Mesendoderm (in vitro differentiated cells): ENCODE results near the gene TNFSF9.

ENCODE experiments used
- DNase-seq: peaks from one replicate; pipeline ENCODE4 v3.0.0; 2013
- H2AK5ac ChIP-seq: 2 replicates; pipeline ENCODE4 v1.6.1; 2013; ENCODE audit warnings: low read length, inconsistent platforms
- H2BK120ac ChIP-seq: 2 replicates; pipeline ENCODE4 v1.6.1; 2013; ENCODE audit warnings: low read depth, mild to moderate bottlenecking, low read length, moderate library complexity, mixed read lengths
- H2BK15ac ChIP-seq: replicated peaks from 2 replicates; pipeline ENCODE4 v1.6.1; 2013; ENCODE audit warnings: low read depth, mild to moderate bottlenecking, moderate library complexity
- H2BK5ac ChIP-seq: 2 replicates; pipeline ENCODE4 v1.6.1; 2013; ENCODE audit warnings: low read length, inconsistent platforms
- H3K18ac ChIP-seq: 2 replicates; pipeline ENCODE4 v1.6.1; 2013; ENCODE audit warnings: mild to moderate bottlenecking, low read length, mixed read lengths
- H3K23ac ChIP-seq: one replicate; pipeline ENCODE4 v1.6.1; 2013; ENCODE audit warnings: low read length
- H3K27ac ChIP-seq: 2 replicates; pipeline ENCODE4 v1.5.1; 2013; ENCODE audit warnings: low read depth, mild to moderate bottlenecking, inconsistent platforms, low read length, moderate library complexity
- H3K27me3 ChIP-seq: 2 replicates; pipeline ENCODE4 v1.6.1; 2013; ENCODE audit warnings: low read length, control low read depth, mild to moderate bottlenecking, inconsistent platforms; ENCODE audit not compliant: insufficient read depth, poor library complexity
- H3K36me3 ChIP-seq: 2 replicates; pipeline ENCODE4 v1.6.1; 2013; ENCODE audit warnings: low read length, inconsistent platforms; ENCODE audit not compliant: control insufficient read depth, insufficient read depth
- H3K4ac ChIP-seq: one replicate; pipeline ENCODE4 v1.6.1; 2013; ENCODE audit warnings: low read depth, mild to moderate bottlenecking, low read length, moderate library complexity
- H3K4me1 ChIP-seq: 2 replicates; pipeline ENCODE4 v1.6.1; 2013; ENCODE audit warnings: low read depth, low read length, inconsistent platforms; ENCODE audit not compliant: control insufficient read depth
- H3K4me2 ChIP-seq: 2 replicates; pipeline ENCODE4 v1.6.1; 2013; ENCODE audit warnings: low read length
- H3K4me3 ChIP-seq: 2 replicates; pipeline ENCODE4 v1.5.1; 2013; ENCODE audit warnings: mild to moderate bottlenecking, low read length
- H3K56ac ChIP-seq: one replicate; pipeline ENCODE4 v1.6.1; 2013; ENCODE audit warnings: low read length
- H3K79me1 ChIP-seq: 2 replicates; pipeline ENCODE4 v1.6.1; 2013; ENCODE audit warnings: low read length, inconsistent platforms
- H3K79me2 ChIP-seq: 2 replicates; pipeline ENCODE4 v1.6.1; 2013; ENCODE audit warnings: mild to moderate bottlenecking, low read length; ENCODE audit not compliant: control insufficient read depth, insufficient read depth
- H3K9ac ChIP-seq: 2 replicates; pipeline ENCODE4 v1.6.1; 2013; ENCODE audit warnings: low read length, inconsistent platforms
- H4K5ac ChIP-seq: one replicate; pipeline ENCODE4 v1.6.1; 2013; ENCODE audit warnings: low read length
- H4K8ac ChIP-seq: one replicate; pipeline ENCODE4 v1.6.1; 2013; ENCODE audit warnings: low read depth, mild to moderate bottlenecking, control low read depth, low read length, moderate library complexity
- WGBS: extraction: QIAGEN DNeasy Blood & Tissue Kit; methylation state at CpG from one replicate; pipeline ENCODE4 v1.1.7; 2013; ENCODE audit warnings: low lambda C conversion rate, missing lambda C conversion rate; ENCODE audit not compliant: insufficient coverage; ENCODE audit errors: extremely low coverage; 5-methylcytosine and 5-hydroxymethylcytosine counted together

TNFSF9 gene

DNA sequence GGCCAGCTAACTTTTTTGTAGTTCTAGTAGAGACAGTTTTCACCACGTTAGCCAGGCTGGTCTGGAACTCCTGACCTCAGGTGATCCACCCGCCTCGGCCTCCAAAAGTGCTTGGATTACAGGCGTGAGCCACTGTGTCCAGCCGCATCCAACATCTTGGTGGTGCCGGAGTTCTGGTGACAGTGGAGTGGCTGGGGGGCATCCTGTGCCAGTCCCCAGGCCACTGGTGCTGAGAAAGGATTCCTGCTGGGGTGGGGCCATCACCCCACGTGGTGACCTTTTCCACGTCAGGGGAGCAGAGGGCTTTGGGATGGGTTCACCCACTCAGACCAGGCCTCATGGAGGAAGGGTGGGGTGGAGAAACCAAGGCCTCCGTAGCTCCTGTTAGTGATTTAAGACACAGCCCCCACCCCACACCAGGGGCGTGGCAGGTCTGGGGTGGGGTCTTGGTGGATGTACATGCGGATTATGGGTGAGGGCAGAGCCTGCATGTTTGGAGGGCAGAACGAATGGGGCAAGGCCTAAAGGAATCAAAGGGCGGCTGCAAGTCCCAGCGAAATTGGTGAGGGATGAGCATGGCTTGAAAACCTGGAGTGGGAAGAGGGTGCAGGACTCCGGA lies 15.8 kb upstream of the TNFSF9 start:
- Histone ChIP-seq H2BK5ac (no peak overlapping the region), H3K4ac (no peak overlapping the region)
- WGBS: no CpG with 5 or more reads among the region's 15 CpGs

DNA sequence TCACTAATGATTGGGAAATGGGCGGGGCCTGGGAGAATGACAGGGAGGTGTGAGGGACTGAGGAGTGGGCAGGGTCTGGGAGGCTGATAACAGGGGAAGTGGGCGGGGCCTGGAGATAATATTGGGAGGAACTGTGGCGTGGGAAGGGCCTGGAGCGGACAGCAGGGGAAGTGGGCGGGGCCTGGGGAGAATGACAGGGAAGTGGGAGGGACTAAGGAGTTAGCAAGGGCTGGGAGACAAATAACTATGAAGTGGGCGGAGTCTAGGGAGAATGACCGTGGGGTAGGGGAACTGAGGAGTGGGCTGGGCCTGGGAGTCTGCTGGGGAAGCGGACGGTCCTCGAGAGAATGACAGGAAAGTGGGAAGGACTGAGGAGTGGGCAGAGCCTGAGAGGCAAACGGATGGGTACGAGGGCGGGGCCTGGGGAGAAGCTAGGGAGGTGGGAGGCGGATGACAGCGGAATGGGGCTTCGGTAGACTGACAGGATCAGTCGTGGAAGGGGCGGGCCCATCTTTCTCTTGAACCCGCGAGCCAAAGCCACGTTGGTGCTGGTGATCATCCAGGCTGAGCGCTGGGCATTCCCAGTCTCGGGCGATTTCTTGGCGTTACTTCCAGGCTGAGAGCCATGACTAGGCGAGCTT lies 14.7 kb upstream of the TNFSF9 start:
- Histone ChIP-seq H3K79me1 (no peaks in the 10 kb centered on the region), H3K23ac (peak overlapping the region; percentile 84), H3K4me1 (no peaks in the 10 kb centered on the region), H3K4ac (no peak overlapping the region), H3K4me2 (peak overlapping the region; percentile 85), H3K18ac (no peak overlapping the region), H3K9ac (peak overlapping the region; percentile 54), H3K79me2 (no peaks in the 10 kb centered on the region), H3K4me3 (peak overlapping the region; percentile 42), H2BK5ac (no peak overlapping the region), H3K56ac (peak overlapping the region; percentile 77), H2AK5ac (no peak overlapping the region), H3K36me3 (no peaks in the 10 kb centered on the region), H3K27me3 (no peaks in the 10 kb centered on the region), H2BK15ac (no peak overlapping the region), H4K5ac (no peak overlapping the region), H2BK120ac (no peak overlapping the region), H4K8ac (no peak overlapping the region), H3K27ac (no peak overlapping the region)
- peak; percentile 99 for DNase-seq
- no CpG with 5 or more reads among the region's 26 CpGs for WGBS

More for the DNA sequence above, 15.8 kb upstream of the TNFSF9 start:
- H2BK15ac ChIP-seq: no peak overlapping the region
- H2AK5ac ChIP-seq: no peak overlapping the region
- H3K18ac ChIP-seq: no peak overlapping the region
- no peak for DNase-seq
- H3K56ac ChIP-seq: no peak overlapping the region
- H3K79me1 ChIP-seq: no peaks in the 10 kb centered on the region
- no peak overlapping the region for H3K9ac ChIP-seq
- H3K4me2 ChIP-seq: no peak overlapping the region
- no peaks in the 10 kb centered on the region for H3K4me1 ChIP-seq
- H4K8ac ChIP-seq: no peak overlapping the region
- no peak overlapping the region for H4K5ac ChIP-seq
- H2BK120ac ChIP-seq: no peak overlapping the region
- H3K79me2 ChIP-seq: no peaks in the 10 kb centered on the region
- no peak overlapping the region for H3K4me3 ChIP-seq
- H3K36me3 ChIP-seq: no peaks in the 10 kb centered on the region
- H3K27me3 ChIP-seq: no peaks in the 10 kb centered on the region
- H3K27ac ChIP-seq: no peak overlapping the region
- no peak overlapping the region for H3K23ac ChIP-seq

DNA sequence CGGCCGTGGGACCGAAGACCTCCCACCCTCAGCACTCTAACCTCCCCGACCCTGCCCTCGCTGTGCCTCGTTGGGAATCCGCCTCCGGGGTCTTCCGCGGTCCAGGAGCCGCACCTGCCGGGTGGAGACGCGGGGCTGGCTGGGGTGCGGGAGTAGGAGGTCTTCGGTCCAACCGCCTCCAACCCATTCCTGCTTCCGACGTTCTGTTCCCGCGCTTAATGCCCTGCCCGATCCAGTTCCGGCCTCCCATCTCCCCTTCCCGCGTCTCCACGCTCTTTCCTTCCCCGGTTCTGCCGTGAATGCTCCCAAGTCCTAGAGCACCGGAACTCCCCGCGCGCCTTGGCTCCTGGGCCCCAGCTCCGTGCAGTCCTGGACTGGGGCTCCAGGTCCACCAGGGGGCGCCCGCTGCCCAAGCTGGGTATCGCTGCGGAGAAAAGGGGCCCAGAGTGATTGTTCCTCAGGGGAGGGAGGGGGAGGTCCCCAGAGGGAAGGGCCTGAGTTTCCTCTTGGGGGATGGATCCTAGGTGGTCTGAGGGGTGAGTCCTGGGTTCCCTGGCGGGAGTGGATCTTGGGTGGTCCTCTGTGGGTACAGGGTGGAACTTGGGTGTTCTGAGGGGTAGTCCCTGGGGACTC lies 14.1 kb upstream of the TNFSF9 start:
- H4K5ac ChIP-seq: no peak overlapping the region
- no peaks in the 10 kb centered on the region for H3K79me2 ChIP-seq

DNA sequence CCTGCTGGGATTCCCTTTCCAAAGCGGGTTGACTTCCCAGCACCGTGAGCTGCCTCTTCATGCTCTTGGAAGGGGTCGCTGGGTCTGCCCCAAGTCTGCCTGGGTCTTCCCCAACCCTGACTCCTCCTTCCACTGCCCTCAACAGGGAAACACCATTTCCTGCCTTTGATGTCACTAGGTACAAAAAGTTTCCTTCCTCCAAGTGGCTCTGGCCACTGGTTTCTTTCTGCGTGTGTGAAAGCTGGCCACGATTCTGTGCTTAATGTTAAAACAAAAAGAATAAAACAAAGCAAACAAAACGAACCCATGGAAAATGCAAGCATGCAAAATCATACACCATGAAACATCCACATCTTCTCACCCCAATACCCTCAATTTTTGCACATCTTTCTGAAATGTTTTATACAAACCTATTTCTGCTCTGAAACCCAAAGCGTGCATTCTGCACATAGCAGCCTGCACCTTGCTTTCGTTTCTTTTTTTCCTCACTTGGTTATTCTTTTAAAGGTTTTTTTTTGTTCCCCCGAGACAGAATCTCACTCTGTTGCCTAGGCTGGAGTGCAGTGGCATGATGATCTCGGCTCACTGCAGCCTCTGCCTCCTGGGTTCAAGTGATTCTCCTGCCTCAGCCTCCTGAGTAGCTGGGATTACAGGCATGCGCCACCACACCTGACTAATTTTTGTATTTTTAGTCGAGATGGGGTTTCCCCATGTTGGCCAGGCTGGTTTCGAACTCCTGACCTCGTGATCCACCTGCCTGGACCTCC lies 12.5 kb upstream of the TNFSF9 start:
- Histone ChIP-seq H3K27me3 (no peaks in the 10 kb centered on the region), H3K79me2 (no peaks in the 10 kb centered on the region), H3K18ac (no peak overlapping the region), H3K27ac (no peak overlapping the region), H3K23ac (no peak overlapping the region), H2BK5ac (no peak overlapping the region), H3K4me3 (no peak overlapping the region), H4K8ac (no peak overlapping the region), H3K9ac (no peak overlapping the region), H3K4ac (no peak overlapping the region), H2BK15ac (no peak overlapping the region), H3K79me1 (no peaks in the 10 kb centered on the region), H3K4me2 (no peak overlapping the region), H3K36me3 (no peaks in the 10 kb centered on the region), H3K56ac (no peak overlapping the region), H2BK120ac (no peak overlapping the region), H2AK5ac (no peak overlapping the region), H4K5ac (no peak overlapping the region), H3K4me1 (peaks cover 2% of the 10 kb centered on the region)
- no CpG with 5 or more reads among the region's 14 CpGs for WGBS
- no peak for DNase-seq

More for the DNA sequence above, 14.1 kb upstream of the TNFSF9 start:
- Histone ChIP-seq H2BK15ac (no peak overlapping the region), H3K18ac (no peak overlapping the region), H3K4me2 (peak overlapping the region; percentile 85), H3K56ac (peak overlapping the region; percentile 77), H4K8ac (no peak overlapping the region), H3K27me3 (no peaks in the 10 kb centered on the region), H3K36me3 (no peaks in the 10 kb centered on the region), H3K4me1 (no peaks in the 10 kb centered on the region), H3K4me3 (peak overlapping the region; percentile 42), H3K79me1 (no peaks in the 10 kb centered on the region), H3K4ac (no peak overlapping the region), H2BK5ac (no peak overlapping the region), H3K27ac (no peak overlapping the region), H2BK120ac (no peak overlapping the region), H3K23ac (peak overlapping the region; percentile 84), H3K9ac (peak overlapping the region; percentile 54), H2AK5ac (no peak overlapping the region)
- no CpG with 5 or more reads among the region's 38 CpGs for WGBS
- peak; percentile 93 for DNase-seq

DNA sequence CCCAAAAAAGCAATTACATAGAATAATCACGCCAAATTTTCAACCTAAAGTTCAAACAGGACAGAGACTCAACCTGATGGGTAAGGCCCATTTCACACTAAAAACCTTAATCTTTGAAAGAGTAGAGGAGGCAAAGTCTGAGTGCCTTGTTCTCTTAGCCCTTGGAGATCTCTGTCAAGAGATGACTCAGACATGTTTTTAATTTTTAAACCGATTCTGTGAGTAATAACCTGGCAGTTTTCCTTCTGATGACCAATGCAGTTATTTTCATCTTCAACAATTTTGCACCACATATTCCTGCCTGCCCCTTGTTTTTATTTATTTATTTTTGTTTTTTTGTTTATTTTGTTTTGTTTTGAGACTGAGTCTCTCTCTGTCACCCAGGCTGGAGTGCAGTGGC lies 11.5 kb upstream of the TNFSF9 start:
- Histone ChIP-seq H3K79me2 (no peaks in the 10 kb centered on the region), H3K23ac (no peak overlapping the region), H3K18ac (no peak overlapping the region), H2AK5ac (no peak overlapping the region), H3K4me1 (peaks cover 2% of the 10 kb centered on the region), H2BK5ac (no peak overlapping the region), H2BK15ac (no peak overlapping the region), H3K56ac (no peak overlapping the region), H3K4ac (no peak overlapping the region), H3K27me3 (no peaks in the 10 kb centered on the region), H3K4me3 (no peak overlapping the region), H3K9ac (no peak overlapping the region), H3K79me1 (no peaks in the 10 kb centered on the region), H3K36me3 (no peaks in the 10 kb centered on the region), H2BK120ac (no peak overlapping the region), H3K4me2 (no peak overlapping the region), H3K27ac (no peak overlapping the region), H4K8ac (no peak overlapping the region), H4K5ac (no peak overlapping the region)
- no peak for DNase-seq
- WGBS: no CpG with 5 or more reads among the region's 2 CpGs
